ENCODE results near the gene CCDC18.
"Not testable (repeated sequence)": the region's sequence is repeated elsewhere in the genome, so short reads cannot be mapped to it uniquely, and the experiment has no call there.

Gene CCDC18, protein sequence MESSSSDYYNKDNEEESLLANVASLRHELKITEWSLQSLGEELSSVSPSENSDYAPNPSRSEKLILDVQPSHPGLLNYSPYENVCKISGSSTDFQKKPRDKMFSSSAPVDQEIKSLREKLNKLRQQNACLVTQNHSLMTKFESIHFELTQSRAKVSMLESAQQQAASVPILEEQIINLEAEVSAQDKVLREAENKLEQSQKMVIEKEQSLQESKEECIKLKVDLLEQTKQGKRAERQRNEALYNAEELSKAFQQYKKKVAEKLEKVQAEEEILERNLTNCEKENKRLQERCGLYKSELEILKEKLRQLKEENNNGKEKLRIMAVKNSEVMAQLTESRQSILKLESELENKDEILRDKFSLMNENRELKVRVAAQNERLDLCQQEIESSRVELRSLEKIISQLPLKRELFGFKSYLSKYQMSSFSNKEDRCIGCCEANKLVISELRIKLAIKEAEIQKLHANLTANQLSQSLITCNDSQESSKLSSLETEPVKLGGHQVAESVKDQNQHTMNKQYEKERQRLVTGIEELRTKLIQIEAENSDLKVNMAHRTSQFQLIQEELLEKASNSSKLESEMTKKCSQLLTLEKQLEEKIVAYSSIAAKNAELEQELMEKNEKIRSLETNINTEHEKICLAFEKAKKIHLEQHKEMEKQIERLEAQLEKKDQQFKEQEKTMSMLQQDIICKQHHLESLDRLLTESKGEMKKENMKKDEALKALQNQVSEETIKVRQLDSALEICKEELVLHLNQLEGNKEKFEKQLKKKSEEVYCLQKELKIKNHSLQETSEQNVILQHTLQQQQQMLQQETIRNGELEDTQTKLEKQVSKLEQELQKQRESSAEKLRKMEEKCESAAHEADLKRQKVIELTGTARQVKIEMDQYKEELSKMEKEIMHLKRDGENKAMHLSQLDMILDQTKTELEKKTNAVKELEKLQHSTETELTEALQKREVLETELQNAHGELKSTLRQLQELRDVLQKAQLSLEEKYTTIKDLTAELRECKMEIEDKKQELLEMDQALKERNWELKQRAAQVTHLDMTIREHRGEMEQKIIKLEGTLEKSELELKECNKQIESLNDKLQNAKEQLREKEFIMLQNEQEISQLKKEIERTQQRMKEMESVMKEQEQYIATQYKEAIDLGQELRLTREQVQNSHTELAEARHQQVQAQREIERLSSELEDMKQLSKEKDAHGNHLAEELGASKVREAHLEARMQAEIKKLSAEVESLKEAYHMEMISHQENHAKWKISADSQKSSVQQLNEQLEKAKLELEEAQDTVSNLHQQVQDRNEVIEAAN (N-terminal part only)

DNA sequence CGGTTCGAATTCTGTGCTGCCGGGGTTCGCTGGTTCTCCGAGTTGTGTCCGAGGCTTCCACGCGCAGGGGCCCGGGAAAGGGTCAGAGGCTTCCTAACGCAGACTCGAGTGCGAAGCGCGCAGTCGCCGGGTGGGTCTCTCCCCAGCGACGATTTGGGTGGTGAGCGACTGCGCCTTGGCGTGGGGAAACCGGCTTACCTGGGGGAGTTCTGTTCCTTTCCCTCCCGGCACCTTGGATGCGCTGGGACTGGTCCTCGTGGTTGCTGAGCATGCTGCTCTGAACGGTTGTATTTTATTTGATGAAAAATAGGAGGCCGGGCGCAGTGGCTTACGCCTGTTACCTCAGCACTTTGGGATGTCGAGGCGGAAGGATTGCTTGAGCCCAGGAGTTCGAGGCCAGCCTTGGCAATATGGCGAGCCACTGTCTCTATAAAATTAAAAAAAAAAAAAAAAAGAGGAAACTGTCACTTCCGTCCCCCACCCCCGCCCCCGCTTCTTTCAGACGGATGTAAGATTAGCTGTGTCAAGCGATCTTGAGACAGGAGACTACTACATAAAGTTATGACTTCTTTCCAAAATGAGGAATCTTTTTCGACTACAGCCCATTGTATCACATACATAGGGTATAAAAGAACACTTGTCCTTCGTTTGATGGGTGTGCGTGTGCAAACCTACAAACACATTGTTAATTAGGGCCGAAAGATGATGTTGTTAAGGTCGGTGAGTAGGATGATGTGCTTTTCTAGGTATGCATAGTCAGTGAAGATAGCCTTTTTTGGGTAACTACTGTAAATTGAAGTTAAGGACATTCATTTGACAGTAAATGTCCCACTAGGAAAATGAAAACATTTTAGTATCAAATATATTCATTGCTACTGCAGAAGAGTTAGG lies at the start of gene CCDC18:
TSS of gene CCDC18 (plus strand) at position 2 of the 891 bp plus-strand sequence. CDS start 2,638 bp downstream, outside the sequence.
- peak in 1 of 2 donors; percentile 36 for DNase-seq (ENCODE audit: low read depth in 2 of 2)

DNA sequence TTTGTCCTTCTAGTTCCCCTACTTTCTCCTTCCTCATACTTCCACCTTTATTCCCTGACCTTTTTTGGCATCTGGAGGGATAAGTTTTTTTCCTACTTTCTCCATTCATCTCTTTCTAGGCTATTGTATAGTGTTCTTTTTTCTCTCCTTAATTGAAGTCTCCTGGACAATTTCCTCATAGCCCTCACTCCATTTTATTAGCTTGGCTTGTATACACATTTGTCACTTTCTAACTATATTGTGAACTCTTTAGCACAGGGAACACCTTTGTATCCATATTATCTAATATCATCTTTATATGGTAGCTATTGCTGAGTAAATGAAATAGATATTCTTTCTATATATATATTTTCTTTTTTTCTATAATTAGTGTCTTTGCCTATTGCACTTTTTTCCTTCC lies 47.9 kb upstream of the CCDC18 start:
- no peak for DNase-seq (ENCODE audit: low read depth in 2 of 2)

DNA sequence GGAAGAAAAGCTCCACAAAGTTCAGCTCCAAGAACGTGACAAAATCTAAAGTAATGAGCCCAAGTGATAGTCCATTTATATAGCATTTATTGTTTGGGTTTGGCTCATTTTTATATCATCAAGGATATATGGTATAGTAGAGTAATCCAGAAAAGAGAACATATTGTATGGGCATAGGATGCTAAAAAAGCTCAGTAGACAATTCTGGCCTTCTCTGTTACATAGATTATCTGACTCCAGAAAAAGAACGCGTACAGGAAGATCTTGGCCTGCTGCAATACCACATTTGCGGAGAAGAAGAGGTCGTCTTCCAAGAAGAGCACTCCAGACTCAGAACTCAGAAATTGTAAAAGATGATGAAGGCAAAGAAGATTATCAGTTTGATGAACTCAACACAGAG lies 44.1 kb upstream of the CCDC18 start:
- no peak for DNase-seq (ENCODE audit: low read depth in 2 of 2)

DNA sequence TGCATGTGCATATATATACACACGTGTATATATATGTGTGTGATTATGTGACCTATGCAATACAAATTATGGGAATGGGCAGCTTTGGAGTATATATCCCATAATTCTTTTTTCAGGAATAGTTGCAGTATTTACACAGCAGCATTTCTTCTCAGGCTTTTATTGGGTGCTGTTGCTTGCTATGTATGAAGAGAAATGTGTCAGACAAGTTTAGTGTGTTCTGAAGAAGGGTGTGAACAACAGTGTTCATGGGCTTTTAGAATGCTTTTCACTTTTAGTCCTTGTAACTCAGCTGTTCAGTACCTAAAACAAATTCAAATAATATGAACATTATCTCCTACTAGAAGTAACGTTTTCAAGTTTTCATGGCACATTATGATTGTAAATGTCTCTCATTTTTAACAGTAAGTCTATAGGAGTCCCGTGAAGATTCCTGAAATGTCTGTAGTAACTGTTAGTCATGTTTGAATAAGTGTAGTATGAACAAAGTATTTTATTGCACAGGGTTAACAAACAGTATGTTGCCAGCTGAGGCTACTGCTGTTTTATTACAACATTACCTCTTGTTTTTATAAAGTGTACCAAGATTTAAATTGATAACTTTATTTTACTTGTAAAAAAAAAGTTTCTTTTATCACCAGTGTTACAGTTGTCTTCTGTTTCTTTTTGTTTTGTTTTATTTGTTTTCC lies 42.8 kb upstream of the CCDC18 start:
- no peak for DNase-seq (ENCODE audit: low read depth in 2 of 2)

DNA sequence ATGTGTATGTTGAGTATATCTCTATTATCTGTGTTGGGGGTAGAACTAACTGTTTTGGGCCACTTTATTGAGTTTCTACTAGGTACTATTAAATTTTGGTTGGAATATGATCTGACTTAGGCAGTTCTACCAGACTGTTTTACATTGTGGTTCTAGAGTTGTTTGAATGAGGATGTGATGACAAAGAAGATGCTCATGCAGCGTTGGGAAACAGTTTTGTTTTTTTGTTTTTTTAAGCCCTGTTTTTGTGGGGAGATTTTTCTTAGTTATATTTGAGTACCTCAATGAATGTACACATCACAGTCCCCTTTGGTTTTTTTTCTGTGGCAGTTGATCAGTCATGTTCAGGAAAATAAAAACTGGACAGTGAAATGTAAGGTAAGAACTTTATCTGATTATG lies 40.4 kb upstream of the CCDC18 start:
- no peak for DNase-seq (ENCODE audit: low read depth in 2 of 2)

DNA sequence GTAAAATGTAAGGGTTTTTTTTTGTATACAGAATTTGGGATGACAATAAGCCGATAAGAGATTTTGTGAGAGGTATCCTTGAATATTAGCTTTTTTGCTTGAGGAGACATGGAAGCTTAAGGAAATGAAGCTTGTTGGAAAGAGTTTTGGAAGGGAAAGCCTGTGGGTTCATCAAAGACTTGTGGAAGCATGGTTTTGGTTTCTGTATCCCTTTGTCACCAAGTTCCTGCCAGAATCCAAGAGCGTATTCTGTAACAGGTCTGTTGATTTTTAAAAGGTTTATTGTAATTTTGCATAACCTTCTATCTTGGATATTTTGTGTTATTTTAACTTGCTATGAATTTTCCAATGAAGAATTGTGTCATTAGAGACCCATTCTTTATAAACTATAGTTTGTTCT lies 38.4 kb upstream of the CCDC18 start:
- no peak for DNase-seq (ENCODE audit: low read depth in 2 of 2)

DNA sequence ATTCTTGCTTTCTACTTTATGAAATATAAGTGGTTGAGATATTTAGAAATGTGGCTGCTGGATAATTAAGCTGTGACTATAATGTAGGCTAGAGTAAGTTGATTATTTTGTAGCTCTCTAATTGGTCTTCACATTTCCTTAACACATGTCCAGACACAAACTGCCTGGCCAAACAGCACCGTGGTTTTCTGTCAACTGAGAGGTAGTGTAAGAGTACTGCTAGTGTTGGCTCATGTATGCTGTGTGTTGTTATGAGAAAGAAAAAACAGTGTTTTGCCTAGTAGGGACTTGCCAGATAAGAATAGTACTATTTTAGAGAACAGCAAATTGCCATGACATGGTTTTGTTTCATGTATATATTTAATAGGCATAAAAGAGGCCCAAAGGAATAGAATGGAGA lies 37.4 kb upstream of the CCDC18 start:
- DNase-seq (ENCODE audit: low read depth in 2 of 2): no peak

DNA sequence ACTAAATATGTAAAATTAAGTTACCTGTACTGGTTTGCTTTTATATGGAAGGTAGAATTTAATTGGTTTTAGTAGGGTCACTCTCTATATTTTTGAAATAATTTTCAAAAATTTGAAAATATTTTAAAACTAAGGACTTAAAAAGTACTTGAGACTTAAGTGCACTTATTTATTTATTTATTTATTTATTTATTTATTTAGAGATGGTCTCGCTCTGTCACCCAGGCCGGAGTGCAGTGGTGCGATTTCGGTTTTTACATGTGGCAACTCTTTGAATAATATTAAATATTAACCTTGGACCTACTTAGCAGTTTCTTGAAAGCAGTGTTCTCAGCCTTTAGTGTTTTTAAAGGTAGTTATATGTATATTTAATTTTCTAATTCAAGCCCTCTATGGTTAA lies 36.8 kb upstream of the CCDC18 start:
- no peak for DNase-seq (ENCODE audit: low read depth in 2 of 2)

DNA sequence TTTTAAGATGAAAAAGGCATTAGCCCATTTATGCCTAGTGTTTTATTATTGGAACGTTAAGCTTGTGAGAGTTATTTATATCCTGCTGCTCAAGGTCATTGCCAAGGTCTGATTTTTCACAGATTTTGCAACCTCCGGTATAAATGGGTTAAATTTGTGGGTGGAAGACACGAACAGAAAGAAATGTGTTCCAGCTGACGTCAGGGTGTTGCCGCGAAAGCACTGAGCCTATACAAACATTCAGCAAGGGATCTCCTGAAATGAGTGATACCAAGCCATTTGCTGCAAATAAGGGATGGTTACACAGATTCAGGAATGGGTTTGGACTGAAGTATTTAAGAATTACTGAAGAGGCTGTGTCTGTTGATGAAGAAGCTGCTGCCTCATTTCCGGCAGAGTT lies 32.5 kb upstream of the CCDC18 start:
- no peak for DNase-seq (ENCODE audit: low read depth in 2 of 2)

DNA sequence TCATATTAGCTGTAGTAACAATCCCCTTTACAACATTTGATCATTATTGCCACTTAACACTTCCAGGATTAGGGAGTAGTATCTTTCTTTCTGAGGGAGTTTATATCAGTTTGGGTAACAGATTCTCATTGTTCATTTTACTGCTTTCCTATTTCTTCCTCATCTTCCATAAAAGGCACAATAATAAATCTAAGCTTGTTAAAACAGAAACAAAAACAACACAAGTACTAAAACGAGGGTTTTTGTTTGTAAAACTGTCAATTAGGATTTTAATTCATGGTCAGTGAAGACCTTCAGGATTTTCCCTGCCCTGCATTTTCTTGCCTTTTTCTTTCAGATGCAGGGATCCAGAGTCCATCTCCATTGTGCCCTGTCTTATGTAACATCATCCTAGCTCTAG lies 29.8 kb upstream of the CCDC18 start:
- DNase-seq (ENCODE audit: low read depth in 2 of 2): no peak

DNA sequence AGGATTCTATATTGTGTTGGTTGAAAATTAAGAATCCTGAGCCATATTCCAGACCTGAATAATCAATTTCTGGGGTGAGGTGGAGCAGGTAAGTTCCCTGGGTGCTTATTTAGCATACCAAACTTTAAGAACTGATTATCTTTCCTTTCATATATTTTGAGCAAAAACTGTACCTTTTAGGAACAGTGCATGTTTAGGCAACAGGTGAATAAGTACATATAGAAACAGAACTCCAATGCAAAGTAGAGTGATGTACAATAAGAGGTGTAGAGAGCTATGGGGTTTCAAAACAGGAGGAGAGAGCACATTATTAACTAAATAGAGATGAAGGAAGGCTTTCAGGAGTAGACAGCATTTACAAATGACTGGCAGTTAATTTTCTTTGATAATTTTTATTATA lies 29.1 kb upstream of the CCDC18 start:
- DNase-seq (ENCODE audit: low read depth in 2 of 2): no peak

DNA sequence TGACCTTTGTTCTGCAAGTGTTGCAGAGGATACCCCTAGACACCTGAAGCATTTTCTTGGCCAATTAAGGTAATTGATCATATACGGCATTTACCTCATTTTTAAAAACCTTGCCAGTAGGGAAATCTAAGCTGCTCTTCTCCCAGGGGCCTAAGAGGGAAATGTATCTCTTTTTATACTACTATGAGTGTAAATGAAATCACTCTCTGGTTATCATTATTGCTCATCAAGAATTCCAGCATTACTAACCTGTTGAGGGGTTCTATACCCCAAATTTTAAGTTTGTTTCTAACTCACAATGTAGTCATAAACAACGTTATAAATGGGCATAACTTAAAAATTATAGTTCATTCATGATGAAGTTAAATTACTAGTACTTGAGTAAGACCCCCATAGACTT lies 27.7 kb upstream of the CCDC18 start:
- DNase-seq (ENCODE audit: low read depth in 2 of 2): no peak

DNA sequence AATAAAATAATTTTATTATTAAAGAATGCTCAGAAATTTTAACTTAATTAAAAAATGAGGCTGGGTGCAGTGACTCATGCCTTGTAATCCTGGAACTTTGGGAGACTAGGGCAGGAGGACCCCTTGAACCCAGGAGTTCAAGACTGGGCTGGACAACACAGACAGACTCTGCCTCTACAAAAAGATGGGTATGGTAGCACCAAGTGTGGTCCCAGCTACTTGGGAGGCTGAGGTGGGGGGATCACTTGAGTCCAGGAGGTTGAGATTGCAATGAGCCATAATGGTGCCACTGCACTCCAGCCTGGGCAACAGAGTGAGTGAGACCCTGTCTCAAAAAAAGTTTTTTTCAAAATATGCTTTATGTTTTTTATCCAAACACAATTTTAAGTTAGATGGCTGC lies 25.6 kb upstream of the CCDC18 start:
- no peak for DNase-seq (ENCODE audit: low read depth in 2 of 2)

DNA sequence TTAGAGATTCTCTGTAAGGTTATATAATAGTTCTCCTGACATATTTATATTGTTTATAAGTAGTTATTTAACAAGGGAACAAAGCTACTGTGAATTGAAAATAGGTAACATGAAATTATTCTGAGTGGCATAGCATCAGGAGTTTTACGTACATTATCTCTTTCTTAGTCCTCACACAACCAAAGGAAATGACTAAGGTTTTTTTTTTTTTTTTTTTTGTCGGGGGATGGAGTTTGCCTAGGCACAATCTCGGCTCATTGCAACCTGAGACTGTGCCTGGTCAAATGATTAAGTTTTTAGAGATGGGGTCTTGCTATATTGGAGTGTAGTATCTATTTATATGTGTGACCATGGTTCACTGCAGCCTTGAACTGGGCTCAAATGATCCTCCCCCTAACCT lies 25.2 kb upstream of the CCDC18 start:
- no peak for DNase-seq (ENCODE audit: low read depth in 2 of 2)

DNA sequence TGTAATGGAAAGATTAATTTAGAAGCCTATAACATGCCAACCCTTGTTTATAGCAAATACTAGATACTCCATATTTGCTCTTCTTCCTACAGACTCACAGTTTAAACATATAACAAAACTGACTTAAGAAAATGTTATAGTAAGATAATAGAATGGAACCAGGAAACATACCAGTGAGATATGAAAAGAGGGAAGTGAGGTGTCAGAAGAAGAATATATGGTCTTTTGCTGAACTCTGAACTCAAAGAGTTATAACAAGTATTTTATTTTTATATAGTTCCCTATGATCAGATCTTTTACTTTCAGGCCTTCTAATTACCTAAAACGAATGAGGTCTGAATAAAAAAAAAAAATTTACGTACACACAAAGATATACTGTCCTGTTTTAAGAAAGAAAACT lies 21.2 kb upstream of the CCDC18 start:
- DNase-seq (ENCODE audit: low read depth in 2 of 2): no peak

DNA sequence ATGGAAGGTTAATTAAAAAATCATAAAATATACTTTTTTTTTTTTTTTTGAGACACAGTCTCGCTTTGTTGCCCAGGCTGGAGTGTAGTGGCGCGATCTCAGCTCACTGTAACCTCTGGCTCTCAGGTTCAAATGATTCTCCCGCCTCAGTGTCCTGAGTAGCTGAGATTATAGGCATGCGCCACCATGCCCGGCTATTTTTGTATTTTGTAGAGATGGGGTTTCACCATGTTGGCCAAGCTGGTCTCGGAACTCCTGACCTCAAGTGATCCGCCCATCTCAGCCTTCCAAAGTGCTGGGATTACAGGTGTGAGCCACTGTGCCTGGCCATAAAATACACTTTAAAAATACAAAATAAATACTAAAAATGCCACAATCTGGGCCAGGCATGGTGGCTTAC lies 17.2 kb upstream of the CCDC18 start:
- DNase-seq (ENCODE audit: low read depth in 2 of 2): not testable (repeated sequence)

DNA sequence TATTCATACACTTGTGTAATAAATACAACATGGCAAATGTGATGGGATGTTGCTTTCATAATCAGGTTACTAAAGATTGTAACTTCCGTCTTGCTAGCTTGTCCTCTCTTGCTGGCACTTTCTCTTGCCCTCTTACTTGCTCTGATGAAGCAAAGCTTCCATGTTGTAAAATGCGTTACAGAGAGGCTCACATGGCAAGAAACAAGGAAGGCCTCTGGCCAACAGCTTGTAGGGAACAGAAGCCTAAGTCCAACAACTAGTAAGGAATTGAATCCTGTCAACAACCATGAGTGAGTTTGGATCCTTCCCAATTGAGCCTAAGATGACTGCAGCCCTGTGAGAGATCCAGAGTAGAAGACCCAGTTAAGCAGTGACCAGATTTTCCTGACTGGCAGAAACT lies 15.7 kb upstream of the CCDC18 start:
- no peak for DNase-seq (ENCODE audit: low read depth in 2 of 2)

DNA sequence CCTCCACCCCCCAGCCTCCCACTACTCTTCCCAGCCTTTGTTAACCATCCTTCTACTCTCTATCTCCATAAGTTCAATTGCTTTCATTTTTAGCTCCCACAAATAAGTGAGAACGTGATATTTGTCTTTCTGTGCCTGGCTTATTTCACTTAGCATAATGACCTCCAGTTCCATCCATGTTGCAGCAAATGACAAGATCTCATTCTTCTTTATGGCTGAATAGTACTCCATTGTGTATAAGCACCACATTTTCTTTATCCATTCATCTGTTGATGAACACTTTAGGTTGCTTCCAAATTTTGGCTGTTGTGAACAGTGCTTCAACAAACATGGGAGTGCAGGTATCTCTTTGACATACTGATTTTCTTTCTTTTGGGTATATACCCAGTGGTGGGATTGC lies 14.6 kb upstream of the CCDC18 start:
- DNase-seq (ENCODE audit: low read depth in 2 of 2): not testable (repeated sequence)

DNA sequence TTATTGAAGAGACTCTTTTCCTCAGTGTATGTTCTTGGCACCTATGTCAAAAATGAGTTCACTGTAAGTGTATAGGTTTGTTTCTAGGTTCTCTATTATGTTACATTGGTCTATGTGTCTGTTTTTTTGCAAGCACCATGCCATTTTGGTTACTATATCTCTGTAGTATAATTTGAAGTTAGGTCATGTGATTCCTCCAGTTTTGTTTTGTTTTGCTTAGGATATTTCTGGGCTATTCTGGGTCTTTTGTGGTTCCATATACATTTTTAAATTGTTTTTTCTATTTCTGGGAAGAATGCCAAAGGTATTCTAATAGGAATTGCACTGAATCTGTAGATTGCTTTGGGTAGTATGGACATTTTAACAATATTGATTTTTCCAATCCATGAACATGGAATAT lies 13.5 kb upstream of the CCDC18 start:
- DNase-seq (ENCODE audit: low read depth in 2 of 2): no peak

DNA sequence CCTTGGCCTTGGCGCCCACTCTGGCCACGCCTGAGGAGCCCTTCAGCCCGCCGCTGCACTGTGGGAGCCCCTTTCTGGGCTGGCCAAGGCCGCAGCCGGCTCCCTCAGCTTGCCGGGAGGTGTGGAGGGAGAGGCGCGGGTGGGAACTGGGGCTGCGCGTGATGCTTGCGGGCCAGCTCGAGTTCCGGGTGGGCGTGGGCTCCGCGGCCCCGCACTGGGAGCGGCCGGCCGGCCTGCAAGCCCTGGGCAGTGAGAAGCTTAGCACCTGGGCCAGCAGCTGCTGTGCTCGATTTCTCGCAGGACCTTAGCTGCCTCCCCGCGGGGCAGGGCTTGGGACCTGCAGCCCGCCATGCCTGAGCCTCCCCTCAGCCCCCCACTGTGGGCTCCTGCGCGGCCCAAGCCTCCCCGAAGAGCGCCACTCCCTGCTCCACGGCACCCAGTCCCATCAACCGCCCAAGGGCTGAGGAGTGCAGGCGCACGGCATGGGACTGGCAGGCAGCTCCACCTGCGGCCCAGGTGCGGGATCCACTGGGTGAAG lies 10.3 kb upstream of the CCDC18 start:
- DNase-seq (ENCODE audit: low read depth in 2 of 2): not testable (repeated sequence)
